ENCODE results near the gene IDI2. TPM values are rescaled to one million over a fixed set of nuclear protein-coding genes. Genes with fewer than 3 reads are reported as not detected.
"Not testable (repeated sequence)": the region's sequence is repeated elsewhere in the genome, so short reads cannot be mapped to it uniquely, and the experiment has no call there.

The IDI2 gene
- total RNA-seq = not detected in 2 replicates

DNA sequence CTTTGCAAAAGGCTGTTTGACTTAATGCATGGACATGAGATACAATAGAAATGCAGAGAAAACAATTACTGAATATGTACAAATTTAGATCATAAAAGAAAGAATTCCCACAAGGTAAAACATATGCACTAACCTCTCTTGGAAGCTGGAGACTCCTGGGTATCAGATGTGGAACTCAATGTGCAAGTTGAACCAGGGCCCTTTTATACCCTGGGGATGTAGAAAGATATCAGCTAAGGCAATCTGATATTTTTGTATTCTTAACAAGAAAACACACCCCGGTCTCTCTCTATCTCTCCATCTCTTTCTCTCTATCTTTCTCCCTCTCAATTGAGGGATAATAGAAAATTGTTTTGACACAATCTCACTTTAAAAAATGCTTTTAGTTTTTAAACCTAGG is at the start of gene IDI2:
Gene IDI2, minus strand, starts transcription at position 177 of the 400 bp plus-strand sequence. CDS start 1,136 bp downstream, outside the sequence.
- intact Hi-C loops (cut with micrococcal nuclease) = no loop called here

DNA sequence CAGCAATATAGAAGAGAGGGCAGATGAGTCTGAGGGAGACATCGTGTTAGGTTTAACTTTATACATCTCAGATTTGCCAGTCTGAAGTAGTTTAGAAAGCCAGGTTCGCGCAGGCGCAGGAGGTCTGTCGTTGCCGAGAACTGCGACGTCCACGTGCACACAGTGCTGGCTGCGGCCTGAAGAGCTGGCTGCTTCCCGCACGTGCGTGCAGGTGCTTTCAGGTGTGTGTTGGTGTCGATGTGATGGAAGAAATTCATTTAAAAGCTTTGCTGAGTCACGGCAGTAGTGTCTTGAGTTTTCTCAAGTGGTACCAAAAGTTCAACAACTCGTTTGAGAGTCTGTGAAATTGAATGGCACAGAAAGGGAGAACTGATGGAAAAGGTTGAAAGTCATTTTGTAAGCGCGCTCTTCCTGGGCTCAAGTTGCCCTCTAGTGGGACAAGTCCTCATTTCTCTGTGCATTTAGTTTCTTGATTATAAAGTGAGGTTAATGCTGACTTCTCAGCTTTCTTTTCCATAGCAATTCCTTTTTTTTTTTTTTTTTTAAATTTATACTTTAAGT is 49.2 kb upstream of the IDI2 start:
- intact Hi-C loops (cut with micrococcal nuclease) = loop anchor here (2.0 kb wide), 1 partner anchor 564 kb away; no protein-coding TSS in a partner anchor

DNA sequence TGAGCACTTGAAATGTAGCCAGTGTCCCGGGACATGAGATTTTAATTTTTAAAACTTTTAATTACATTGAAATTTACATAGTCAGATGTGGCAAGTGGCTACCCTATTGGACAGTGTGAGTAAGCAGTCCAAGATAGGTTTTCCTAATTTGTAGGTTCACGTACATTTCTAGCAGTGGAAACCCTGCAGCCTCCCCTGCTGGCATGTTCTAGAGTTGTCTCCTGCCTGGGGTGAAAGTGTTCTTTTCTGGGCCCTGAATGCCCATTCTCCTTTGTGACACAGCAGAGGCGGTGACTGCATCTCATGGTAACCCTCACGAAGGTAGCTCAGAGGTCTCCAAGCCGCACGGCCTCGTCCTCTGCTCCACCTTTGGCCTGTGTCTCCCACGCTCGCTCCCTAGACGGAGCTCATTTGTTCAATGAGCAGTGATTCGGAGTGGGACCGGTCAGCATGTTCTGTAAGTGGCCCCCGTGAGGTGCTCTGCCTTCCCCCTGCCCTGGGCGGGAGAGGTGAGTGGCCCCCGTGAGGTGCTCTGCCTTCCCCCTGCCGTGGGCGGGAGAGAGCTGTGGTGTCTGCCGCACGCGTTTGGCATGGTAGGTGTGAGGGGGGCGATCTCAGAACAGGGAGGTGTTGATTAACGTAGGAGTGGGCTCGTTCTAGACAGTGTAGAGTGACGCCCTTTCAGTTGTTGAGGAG is 48.5 kb upstream of the IDI2 start:
- intact Hi-C loops (cut with micrococcal nuclease) = loop anchor here (2.0 kb wide), 1 partner anchor 563 kb away; no protein-coding TSS in a partner anchor

DNA sequence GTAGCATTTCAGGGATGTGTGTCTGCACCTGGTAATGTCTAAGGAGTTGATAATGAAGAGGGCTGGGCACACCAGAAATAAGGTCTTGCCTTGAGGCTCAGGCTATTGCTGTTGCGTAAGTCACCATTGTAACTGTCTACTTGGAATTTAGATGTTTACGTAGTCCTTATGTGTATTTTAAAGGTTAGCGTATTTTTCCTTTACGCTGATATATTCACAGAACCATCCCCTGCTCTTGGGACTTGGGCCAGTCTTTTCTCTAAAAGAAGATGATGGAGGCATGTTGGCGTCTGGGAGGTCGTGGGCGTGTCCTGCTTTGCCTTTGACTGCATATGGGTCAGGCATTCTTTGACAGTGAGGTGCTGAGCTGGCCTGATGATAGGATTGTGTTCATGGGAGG is 45.3 kb upstream of the IDI2 start:
- intact Hi-C loops (cut with micrococcal nuclease) = no loop called here

DNA sequence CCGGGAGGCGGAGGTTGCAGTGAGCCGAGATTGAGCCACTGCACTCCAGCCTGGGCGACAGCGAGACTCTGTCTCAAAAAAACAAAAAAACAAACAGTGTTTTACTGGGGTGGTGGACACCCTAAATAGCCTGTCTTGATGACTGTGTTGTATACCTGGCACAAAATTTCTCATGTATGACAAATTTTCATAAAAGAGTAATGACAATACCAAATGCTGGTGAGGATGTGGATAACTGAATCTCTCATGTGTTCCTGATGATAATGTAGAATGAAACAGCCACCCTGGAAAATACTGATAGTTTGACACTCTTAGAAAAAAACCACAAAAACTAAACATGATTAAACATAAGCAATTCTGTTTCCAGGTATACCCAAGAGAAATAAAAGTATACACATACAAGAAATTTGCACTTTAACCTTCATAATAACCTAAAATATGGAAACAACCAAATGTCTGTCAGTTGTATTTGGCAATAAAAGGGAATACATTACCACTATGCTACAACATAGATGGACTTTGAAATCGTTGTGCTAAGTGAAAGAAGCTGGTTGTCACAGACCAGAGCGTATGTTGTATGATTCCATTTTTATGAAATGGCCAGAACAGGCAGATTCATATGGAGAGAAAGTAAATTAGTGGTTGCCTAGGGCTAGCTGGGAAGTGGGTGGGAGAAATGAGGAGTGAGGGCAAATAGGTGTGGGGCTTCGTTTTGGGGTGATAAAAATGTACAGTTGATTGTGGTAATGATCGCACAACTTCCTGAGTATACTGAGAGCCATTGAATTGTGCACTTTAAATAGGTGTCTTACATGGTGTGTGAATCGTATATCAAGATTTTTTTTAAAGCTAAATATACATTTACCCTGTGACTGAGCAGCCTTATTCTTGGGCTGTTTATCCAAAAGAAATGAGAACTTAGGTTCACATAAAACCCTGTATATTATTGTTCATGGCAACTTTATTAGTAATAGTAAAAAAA is 43.0 kb upstream of the IDI2 start:
- intact Hi-C loops (cut with micrococcal nuclease) = no loop called here

DNA sequence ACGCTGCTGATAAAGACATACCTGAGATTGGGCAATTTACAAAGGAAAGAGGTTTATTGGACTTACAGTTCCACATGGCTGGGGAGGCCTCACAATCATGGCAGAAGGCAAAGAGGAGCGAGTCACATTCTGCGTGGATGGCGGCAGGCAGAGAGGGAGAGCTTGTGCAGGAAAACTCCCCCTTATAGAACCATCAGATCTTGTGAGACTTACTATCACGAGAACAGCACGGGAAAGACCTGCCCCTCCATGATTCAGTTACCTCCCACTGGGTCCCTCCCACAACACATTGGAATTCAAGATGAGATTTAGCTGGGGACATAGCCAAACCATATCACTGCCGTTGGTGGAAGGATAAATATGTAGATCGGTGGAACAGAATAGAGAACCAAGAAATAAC is 41.1 kb upstream of the IDI2 start:
- intact Hi-C loops (cut with micrococcal nuclease) = not testable (repeated sequence)

DNA sequence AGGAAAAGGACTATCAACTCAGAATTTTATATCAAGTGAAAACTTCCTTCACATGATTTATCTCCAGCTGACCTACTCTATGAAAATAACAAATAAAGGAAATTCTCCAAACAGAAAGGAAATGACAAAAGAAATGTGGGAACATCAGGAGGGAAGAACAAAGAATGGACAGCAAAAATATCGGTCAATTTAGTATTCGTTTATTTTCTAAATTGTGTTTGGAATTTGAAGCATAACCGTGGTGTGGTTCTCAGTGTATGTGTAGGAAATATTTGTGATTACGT is 39.2 kb upstream of the IDI2 start:
- intact Hi-C loops (cut with micrococcal nuclease) = no loop called here

DNA sequence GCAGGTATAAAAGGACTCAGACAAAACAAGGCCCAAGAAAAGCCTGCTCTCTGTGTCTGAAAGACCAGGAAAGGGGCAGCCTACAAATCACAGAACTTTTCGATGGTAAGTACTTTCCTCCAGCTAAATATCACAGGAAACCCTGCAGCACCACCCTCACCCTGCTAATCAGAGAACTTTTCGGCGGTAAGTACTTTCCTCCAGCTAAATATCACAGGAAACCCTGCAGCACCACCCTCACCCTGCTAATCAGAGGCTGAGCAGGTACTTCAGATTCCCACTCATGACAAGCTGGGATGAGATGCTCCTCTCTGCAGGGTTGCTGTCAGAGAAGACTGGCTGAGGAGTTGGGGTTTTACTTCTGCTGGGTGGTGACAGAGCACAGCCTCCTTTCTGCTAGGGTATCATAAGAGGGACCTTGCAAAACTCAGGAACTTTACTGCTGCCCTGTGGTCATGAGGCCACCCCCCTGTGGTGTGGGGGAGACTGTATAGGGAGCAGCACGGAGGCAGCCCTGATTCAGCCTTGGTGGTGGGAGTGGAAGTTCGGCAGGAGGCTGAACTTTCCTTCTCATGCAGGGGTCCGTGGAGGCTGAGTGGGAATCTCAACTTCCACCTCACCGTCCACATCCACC is 37.7 kb upstream of the IDI2 start:
- intact Hi-C loops (cut with micrococcal nuclease) = no loop called here

DNA sequence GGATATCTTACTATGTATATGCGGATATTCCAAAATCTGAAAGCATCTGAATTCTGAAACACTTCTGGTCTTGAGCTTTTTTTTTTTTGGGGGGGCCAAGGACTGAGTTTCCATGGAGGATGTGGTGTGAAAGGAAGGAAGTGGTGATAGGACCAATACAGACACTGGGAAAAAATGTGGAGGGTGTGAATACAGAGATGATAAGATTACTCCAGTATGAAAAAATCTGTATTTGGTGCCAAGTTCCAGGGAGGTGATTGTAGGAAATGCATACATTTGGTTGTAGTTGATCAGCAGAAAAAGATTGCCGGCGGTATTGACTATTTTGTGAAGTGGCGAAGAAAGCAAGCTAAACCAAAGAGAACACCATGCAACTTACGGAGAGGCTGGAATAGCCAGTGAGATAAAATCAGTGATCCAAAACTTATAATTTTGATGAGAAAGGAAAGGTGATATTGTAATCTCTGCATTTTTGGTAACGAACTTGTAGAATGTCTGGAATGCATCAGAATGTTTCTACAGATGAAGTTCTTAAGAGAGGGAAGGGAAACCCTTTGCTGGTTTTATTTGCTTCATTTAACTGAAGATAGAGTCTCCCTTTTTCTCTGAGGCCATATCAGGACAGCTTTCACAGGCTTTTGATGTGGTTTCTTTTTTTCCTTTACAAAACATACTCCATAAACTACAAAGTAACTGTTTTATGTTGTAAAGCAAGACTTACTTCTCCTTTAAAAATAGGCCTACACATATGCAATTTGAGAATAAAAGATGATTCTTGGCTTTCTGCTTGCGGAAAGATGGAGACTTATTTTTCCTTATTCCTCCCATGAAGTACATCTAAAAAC is 36.5 kb upstream of the IDI2 start:
- intact Hi-C loops (cut with micrococcal nuclease) = no loop called here

DNA sequence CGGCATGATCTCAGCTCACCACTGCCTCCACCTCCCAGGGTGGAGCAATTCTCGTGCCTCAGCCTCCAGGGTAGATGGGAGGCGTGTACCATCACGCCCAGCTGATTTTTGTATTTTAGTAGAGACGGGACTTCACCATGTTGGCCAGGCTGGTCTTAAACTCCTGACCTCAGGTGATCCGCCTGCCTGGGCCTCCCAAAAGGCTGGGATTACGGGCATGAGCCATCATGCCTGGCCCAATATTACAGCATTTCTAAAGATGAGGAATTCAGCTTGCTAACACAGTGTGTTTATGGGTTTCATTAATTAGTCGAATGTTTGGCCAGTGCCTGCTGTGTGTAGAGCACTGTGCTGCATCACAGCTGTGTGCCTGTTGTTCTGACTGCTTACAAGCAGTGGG is 34.2 kb upstream of the IDI2 start:
- intact Hi-C loops (cut with micrococcal nuclease) = no loop called here

DNA sequence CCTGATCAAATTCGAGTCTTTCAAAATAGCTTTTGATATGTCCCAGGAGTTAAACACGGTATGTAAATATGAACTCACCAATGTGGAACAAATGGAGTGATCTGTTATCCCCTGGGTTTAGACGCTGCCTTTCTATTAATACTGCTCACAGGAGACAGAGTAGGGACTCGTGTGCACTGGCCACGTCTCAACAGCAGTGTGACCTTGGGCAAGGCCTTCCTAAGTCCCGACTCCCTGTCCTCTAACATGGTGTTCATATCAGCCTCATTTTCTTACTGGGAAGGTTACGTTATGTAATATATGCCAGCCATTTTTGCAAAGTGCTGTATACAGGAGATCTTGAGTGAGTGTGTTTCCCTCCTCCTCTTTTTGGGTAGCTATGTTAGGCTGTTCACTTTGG is 32.4 kb upstream of the IDI2 start:
- intact Hi-C loops (cut with micrococcal nuclease) = no loop called here

DNA sequence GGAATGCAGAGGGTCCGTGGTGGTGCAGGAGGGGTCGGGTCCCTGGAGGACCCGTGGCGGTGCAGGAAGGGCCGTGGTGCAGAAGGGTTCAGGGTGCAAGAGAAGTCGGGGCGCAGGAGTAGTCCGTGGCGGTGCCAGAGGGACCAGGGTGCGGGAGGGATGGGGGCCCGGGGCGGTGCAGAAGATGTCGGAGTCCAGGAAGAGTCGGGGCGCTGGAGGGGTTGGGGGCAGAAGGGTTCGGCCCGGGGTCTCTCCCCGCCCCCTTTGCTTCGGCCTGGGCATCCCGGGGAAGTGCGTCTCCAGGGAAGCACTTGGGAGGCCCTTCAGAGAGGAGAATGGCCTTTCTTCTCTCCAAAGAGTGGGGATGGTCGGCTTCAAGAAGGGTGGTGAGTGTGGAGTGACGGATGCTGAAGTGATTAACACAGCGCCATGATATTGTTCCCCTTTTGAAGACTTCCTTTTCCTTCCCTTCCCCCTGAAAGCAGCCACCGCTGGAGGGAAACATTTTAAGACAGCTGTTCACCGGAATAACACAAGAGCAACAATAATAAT is 31.5 kb upstream of the IDI2 start:
- intact Hi-C loops (cut with micrococcal nuclease) = no loop called here

DNA sequence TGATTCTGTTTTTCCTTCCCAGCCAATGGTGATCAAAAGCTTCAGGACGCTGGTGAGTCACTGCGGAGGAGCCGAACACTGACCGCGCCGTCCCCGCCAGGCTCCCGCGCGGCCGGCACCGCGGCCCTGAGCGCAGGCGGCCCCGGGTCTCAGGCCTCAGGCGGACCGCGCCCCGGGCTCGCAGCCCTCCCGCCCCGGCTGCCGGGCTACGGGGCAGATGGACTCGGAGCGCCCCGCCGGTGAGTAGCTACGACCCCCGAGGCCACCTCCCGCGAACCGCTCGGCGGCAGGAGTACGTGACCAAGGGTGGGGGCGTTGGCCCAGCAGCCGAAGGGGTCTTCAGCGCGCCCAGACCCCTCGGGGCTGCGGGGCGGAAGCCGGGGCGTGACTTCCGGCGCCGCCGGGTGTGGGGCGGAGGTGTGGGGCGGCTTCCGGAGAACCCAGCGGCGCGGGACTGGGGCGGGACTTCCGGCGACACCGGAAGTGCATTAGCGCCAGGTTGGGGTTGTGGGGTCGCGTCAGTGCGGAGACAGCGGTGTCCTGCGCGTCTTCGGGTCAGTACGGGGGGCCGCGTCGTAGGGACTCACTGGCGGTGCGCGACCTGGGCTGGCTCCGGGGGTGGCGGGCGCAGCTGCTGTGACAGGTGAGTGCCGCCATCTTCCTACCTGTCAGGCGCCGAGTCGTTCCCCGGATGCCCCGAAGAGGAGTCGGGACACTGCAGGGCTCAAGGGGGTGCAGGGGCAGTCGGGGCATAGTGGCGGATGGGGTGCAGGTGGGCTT is 30.9 kb upstream of the IDI2 start, which contains the start of gene WDR37:
Gene WDR37, plus strand, starts transcription at position 60 of the 780 bp plus-strand sequence. CDS start 15,771 bp downstream, outside the sequence.
- intact Hi-C loops (cut with micrococcal nuclease) = loop anchor here (1.0 kb wide), 4 partner anchors 8 to 126 kb away; partner anchors contain the start of gene GTPBP4

DNA sequence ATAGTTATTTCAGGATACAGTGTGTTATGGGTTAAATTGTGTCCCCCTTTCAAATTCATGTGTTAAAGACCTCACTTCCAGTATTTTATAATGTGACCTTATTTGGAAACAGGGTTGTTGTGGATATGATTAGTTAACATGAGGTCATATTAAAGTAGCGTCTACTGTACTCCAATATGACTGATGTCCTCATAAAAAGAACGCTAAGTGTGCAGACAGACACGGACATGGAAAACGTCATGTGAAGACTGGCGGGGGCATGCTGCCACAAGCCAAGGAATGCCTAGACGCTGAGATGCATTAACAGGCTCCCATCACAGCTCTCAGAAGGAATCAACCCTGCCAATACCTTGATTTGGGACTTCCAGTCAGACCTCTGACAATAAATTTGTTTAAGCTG is 29.0 kb upstream of the IDI2 start:
- intact Hi-C loops (cut with micrococcal nuclease) = no loop called here

DNA sequence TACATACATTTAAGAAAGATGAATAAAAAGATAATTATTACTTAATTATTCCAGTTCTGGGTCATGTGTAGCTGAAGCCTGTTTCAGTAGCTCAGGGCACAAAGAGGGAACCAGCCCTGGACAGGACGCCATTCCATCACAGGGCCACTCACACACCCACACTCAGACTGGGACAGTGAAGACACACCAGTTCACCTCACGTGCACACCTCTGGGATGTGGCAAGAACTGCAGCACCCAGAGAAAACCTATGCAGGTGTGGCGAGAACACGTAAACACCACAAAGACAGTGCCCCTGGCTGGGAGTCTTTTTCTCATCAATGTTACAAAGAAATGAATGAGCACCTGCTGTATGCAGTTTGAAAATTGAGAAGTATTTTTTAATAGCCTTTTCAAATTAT is 24.9 kb upstream of the IDI2 start:
- intact Hi-C loops (cut with micrococcal nuclease) = no loop called here

DNA sequence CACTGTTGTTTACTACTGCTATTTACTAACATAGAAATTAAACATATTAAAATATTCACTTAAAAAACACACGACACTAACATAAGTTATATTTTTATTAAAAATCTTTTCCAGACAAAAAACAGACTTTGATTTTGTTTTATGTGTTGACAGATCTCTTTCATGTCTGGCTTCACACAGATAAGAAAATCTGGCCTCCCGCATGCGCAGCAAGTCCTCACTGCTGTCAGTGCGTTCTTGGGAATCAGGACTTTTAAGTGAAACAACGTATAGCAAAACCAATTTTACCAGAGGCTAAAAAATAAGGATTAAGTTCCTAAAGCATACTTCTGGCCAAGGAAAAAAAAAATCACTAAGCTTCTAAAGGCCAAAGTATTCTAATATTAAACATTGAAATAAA is 24.5 kb upstream of the IDI2 start:
- intact Hi-C loops (cut with micrococcal nuclease) = no loop called here

DNA sequence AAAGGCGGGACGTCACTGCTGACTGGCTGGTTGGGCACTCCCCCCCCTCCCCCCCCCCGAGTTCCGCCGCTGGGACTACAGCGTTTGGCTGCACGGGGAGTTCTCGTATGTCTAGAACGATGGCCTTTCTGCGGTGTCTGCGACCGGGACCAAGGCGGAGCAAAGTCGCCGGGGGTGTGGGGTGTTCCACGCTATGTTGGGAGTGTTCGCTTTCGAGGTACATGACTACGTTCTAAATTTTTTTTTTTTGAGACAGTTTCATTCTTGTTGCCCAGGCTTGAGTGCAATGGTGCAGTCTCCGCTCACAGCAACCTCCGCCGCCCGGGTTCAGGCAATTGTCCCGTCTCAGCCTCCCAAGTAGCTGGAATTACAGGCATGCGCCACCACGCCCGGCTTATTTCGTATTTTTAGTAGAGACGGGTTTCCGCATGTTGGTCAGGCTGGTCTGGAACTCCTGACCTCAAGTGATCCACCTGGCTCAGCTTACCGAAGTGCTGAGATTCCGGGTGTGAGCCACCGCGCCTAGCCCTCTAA is 23.8 kb upstream of the IDI2 start:
- intact Hi-C loops (cut with micrococcal nuclease) = loop anchor here (1.0 to 5.0 kb wide), 4 partner anchors 61 to 912 kb away; partner anchors contain the start of genes GTPBP4, LARP4B and ZMYND11

DNA sequence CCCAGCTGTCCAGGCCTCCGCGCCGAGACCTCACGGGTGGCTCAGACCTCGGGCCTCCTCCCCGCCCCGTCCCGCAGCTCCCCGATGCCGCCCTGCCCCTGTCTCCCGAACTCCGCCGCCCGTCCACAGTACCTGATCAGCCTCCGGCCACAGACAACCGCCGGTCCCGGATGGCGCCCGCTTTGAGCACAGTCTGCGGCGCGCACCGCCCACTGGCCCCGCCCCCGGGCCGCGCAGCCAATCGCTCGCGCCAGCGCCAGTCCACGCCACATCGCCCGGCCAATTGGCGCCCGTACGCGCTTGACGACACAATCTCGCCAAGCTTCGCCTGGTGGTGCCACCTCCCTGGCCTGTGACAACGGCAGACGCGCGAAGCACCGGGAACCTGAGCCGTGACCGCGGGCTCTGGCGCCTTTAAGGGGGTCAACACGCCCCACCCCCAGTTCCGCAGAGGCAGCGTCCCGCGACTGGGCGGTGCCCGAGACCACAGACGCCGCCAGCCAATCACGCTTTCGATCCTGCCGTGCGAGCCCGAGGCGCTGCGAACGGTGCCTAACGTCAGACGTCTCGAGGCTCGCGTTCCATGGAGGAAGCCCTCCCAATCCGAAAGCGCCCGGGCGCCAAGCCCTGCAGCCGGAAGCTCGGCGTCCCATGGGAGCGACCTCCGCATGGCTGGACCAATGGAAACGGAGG is 23.2 kb upstream of the IDI2 start, which contains the start of gene IDI1:
Gene IDI1, minus strand, starts transcription at position 388 of the 693 bp plus-strand sequence. Its CDS starts 116 bp downstream, at position 272.
- intact Hi-C loops (cut with micrococcal nuclease) = loop anchor here (1.0 to 5.0 kb wide), 5 partner anchors 7 to 912 kb away; partner anchors contain the start of genes GTPBP4, LARP4B, WDR37 and ZMYND11
